Activated CD8-positive, alpha-beta T cell treated with anti-CD3 and anti-CD28 coated beads for 36 hours (primary cell): ENCODE measurements around the gene GRAMD1A. TPM values are rescaled to one million over a fixed set of nuclear protein-coding genes. Genes with fewer than 3 reads are reported as not detected.
"Not testable (repeated sequence)": the region's sequence is repeated elsewhere in the genome, so short reads cannot be mapped to it uniquely, and the experiment has no call there.

Experiments used
- ATAC-seq: fragments of 200-7000 bp; cut with Tn5 transposase; one replicate; pipeline ENCODE4 v1.10.0; 2021; ENCODE audit warnings: mild to moderate bottlenecking, moderate library complexity
- CTCF ChIA-PET: fragments of 350-600 bp; sonication (Branson Sonifier 250); formaldehyde crosslinking; loops from one replicate; lab custom pipeline; 2021; ENCODE audit warnings: antibody characterized with exemption; lab: Charles Lee
- POLR2A ChIA-PET: fragments of 350-600 bp; sonication (Branson Sonifier 250); formaldehyde crosslinking; loops from one replicate; lab custom pipeline; 2021; ENCODE audit warnings: antibody characterized with exemption; lab: Charles Lee
- DNase-seq: peaks from one replicate; pipeline ENCODE4 v3.0.0-alpha.2; 2020
- H3K27ac Mint-ChIP-seq: one replicate; pipeline ENCODE4 v1.8.0; 2021; ENCODE audit warnings: mild to moderate bottlenecking, mixed read lengths
- H3K27me3 Mint-ChIP-seq: one replicate; pipeline ENCODE4 v1.8.0; 2021; ENCODE audit warnings: mixed read lengths
- H3K36me3 Mint-ChIP-seq: one replicate; pipeline ENCODE4 v1.8.0; 2021; ENCODE audit warnings: low read depth, mixed read lengths
- H3K4me1 Mint-ChIP-seq: one replicate; pipeline ENCODE4 v1.8.0; 2021; ENCODE audit warnings: low read depth, mixed read lengths
- H3K4me3 Mint-ChIP-seq: one replicate; pipeline ENCODE4 v1.8.0; 2021; ENCODE audit warnings: mild to moderate bottlenecking, moderate library complexity, mixed read lengths
- H3K9me3 Mint-ChIP-seq: one replicate; pipeline ENCODE4 v1.8.0; 2021; ENCODE audit warnings: mixed read lengths
- intact Hi-C: fragments of 100-400 bp; cut with micrococcal nuclease; formaldehyde crosslinking; loops from one replicate; pipeline ENCODE4 v1.10.0; 2022
- total RNA-seq, 2 experiments: library from RNA; stranded (reverse); gene quantifications; one replicate each; pipeline ENCODE4 v1.2.3, GENCODE V29; 2021
- TF ChIP-seq, protein P1 (sequence below): fragments of 200-600 bp; IDR thresholded peaks from one replicate; pipeline ENCODE4 v1.8.0; 2022; ENCODE audit warnings: antibody characterized with exemption, mild to moderate bottlenecking

Gene GRAMD1A
- total RNA-seq, 2 experiments from 2014 or later: 128 to 134 TPM

DNA sequence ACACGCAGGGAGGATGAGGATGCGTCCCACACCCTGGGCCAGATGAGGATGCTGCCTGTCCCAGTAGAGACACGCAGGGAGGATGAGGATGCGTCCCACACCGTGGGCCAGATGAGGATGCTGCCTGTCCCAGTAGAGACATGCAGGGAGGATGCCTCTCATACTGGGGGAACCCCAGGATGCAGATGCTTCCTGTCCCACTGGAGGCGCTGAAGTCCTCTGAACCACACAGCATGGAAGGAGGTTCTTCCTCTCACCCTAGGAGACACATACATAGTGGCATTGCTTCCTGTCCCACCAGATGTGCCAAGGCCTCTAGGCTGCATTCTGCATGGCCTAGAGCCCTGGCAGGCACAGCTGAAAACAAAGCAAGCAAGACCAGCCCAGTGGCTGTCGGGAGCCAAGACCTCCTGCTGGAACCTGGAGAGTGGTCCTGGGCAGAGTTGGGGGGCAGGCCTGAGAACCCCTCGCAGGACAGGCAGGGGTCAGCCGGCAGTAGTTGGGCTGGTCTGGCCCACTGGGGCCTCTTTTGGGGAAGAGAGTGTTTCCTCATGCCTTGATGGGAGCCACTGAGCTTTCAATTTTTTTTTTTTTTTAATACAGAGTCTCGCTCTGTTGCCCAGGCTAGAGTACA lies 45.7 kb downstream of the GRAMD1A start:
- Mint-ChIP-seq H3K9me3 (no peaks in the 10 kb centered on the region), H3K27me3 (peaks cover 3% of the 10 kb centered on the region), H3K27ac (no peak overlapping the region), H3K4me3 (no peak overlapping the region), H3K4me1 (peaks cover 6% of the 10 kb centered on the region), H3K36me3 (no peaks in the 10 kb centered on the region)
- intact Hi-C loops: no loop called here
- ChIA-PET CTCF (interaction anchor here (0.7 to 2.7 kb wide), 17 partner anchors 9 to 191 kb away, joined by 3 to 40 read pairs (median 4); partner anchors contain the start of gene LGI4), POLR2A (interaction anchor here (1.3 kb wide), 1 partner anchor 7 kb away, joined by 3 read pairs; no protein-coding TSS in a partner anchor)
- DNase-seq: peak; percentile 70
- ATAC-seq: peak; percentile 95
- TF ChIP-seq, protein P1, sequence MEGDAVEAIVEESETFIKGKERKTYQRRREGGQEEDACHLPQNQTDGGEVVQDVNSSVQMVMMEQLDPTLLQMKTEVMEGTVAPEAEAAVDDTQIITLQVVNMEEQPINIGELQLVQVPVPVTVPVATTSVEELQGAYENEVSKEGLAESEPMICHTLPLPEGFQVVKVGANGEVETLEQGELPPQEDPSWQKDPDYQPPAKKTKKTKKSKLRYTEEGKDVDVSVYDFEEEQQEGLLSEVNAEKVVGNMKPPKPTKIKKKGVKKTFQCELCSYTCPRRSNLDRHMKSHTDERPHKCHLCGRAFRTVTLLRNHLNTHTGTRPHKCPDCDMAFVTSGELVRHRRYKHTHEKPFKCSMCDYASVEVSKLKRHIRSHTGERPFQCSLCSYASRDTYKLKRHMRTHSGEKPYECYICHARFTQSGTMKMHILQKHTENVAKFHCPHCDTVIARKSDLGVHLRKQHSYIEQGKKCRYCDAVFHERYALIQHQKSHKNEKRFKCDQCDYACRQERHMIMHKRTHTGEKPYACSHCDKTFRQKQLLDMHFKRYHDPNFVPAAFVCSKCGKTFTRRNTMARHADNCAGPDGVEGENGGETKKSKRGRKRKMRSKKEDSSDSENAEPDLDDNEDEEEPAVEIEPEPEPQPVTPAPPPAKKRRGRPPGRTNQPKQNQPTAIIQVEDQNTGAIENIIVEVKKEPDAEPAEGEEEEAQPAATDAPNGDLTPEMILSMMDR: peak; percentile 49

DNA sequence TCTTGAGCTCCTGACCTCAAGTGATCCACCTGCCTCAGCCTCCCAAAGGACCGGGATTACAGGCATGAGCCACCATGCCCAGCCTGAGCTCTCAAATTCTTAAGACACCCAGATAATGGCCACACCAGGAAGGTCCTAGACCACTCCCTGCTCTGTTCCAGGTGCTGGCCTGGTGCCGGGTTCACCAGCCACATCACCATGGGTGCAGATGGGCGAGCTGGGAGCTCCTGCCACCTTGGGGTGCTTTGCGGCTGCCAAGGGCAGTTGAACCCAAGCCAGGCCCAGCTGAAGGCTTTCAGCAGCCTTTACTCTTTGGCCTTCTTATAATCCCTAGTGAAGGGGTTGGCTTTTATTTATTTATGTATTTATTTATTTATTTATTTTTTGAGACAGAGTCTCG lies 46.3 kb downstream of the GRAMD1A start:
- Mint-ChIP-seq H3K4me1 (peaks cover 2% of the 10 kb centered on the region), H3K9me3 (no peaks in the 10 kb centered on the region), H3K36me3 (no peaks in the 10 kb centered on the region), H3K27me3 (peaks cover 3% of the 10 kb centered on the region), H3K4me3 (no peak overlapping the region), H3K27ac (no peak overlapping the region)
- ChIA-PET POLR2A (interaction anchor here (1.3 kb wide), 1 partner anchor 8 kb away, joined by 3 read pairs; no protein-coding TSS in a partner anchor), CTCF (interaction anchor here (0.7 to 2.7 kb wide), 15 partner anchors 8 to 191 kb away, joined by 3 to 15 read pairs (median 4); partner anchors contain the start of gene LGI4)
- ATAC-seq (no peak), DNase-seq (no peak)
- intact Hi-C loops: no loop called here
- TF ChIP-seq, protein P1: no peak

DNA sequence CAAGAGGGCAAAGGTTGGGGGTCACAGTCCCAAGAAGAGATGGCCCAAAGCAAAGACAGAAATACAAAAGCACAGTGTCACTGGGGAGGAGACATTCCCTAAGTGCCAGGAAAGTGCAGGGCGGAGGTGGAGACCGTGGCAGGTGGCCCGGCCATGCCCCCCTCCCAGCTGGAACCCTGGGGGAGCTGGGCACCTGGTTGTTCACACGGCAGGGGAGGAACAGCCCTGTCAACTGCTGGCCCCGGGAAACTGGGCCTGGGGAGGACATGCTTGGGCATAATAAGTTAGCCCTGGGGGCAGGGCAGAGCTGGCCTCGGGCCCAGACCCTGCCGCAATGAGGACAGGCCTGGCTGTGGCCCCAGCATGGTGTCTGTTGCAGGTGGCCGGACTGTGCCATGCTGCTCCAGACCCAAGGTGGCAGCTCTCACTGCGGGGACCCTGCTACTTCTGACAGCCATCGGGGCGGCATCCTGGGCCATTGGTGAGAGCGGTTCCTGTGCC lies 48.8 kb downstream of the GRAMD1A start:
- no peak for DNase-seq
- no peak for ATAC-seq
- Mint-ChIP-seq H3K4me3 (no peak overlapping the region), H3K27ac (no peak overlapping the region), H3K27me3 (peaks cover 3% of the 10 kb centered on the region), H3K4me1 (peaks cover 2% of the 10 kb centered on the region), H3K9me3 (no peaks in the 10 kb centered on the region), H3K36me3 (no peaks in the 10 kb centered on the region)
- intact Hi-C loops: no loop called here
- ChIA-PET CTCF (interaction anchor here (1.9 to 4.4 kb wide), 2 partner anchors 11 to 18 kb away, joined by 8 to 17 read pairs; no protein-coding TSS in a partner anchor), POLR2A (interaction anchor here (0.7 to 1.0 kb wide), 3 partner anchors 10 to 42 kb away, joined by 3 read pairs; no protein-coding TSS in a partner anchor)
- TF ChIP-seq, protein P1: no peak

DNA sequence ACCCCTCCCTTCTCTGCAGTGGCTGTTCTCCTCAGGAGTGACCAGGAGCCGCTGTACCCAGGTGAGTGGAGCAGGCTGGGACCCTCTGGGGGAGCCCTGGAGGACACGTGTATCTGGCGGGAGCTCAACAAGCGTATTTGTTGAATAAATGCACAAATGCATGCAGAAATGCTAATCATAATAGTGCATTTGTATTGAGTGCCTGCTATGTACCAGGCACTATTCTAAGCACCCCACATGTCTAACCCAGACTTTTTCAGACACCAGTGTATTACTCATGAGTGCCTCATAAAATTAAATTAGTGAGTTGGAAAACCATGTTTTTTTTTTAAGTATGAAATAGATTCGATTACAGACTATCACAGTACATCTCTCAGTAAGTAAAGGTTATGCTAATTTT lies 49.3 kb downstream of the GRAMD1A start:
- Mint-ChIP-seq H3K4me3 (no peak overlapping the region), H3K4me1 (peaks cover 2% of the 10 kb centered on the region), H3K27me3 (peaks cover 2% of the 10 kb centered on the region), H3K27ac (no peak overlapping the region), H3K36me3 (no peaks in the 10 kb centered on the region), H3K9me3 (no peaks in the 10 kb centered on the region)
- POLR2A ChIA-PET: interaction anchor here (0.9 kb wide), 1 partner anchor 17 kb away, joined by 3 read pairs; no protein-coding TSS in a partner anchor
- intact Hi-C loops: no loop called here
- no peak for ATAC-seq
- TF ChIP-seq, protein P1: no peak
- CTCF ChIA-PET: interaction anchor here (1.9 to 4.4 kb wide), 2 partner anchors 12 to 18 kb away, joined by 8 to 17 read pairs; no protein-coding TSS in a partner anchor
- DNase-seq: no peak

DNA sequence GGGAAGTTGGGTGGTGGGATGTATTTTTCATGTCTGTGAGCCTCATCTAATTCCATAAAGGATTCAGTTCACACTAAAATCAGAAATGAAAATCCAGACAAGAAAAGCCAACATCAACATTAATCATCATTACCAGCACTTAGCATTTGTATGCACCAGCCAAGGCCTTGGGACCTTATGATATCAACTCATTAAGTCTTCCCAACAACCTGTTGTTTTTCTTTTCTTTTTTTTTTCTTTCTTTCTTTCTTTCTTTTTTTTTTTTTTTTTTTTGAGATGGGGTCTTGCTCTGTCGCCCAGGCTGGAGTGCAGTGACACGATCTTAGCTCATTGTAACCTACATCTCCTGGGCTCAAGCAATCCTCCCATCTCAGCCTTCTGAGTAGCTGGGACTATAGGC lies 50.5 kb downstream of the GRAMD1A start:
- H3K4me3 Mint-ChIP-seq, H3K36me3 Mint-ChIP-seq, H3K9me3 Mint-ChIP-seq, ATAC-seq, H3K27me3 Mint-ChIP-seq, H3K4me1 Mint-ChIP-seq, H3K27ac Mint-ChIP-seq, intact Hi-C loops, POLR2A ChIA-PET, DNase-seq: not testable (repeated sequence)
- CTCF ChIA-PET: interaction anchor here (4.4 kb wide), 1 partner anchor 16 kb away, joined by 17 read pairs; no protein-coding TSS in a partner anchor

DNA sequence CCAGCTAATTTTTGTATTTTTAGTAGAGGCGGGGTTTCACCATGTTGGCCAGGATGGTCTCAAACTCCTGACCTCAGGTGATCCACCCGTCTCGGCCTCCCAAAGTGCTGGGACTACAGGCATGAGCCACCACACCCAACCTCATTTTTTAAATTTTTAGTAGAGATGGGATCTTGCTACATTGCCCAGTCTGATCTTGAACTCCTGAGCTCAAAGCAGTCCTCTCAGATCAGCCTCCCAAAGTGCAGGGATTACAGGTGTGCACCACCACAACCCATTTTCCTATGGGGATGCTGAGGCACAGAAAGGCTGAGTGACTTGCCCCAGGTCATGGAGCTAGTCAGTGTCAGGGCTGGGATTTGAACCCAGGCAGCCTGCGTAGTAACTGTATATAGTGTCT lies 51.1 kb downstream of the GRAMD1A start:
- CTCF ChIA-PET: interaction anchor here (4.4 kb wide), 1 partner anchor 16 kb away, joined by 17 read pairs; no protein-coding TSS in a partner anchor
- intact Hi-C loops, H3K27ac Mint-ChIP-seq, POLR2A ChIA-PET, H3K9me3 Mint-ChIP-seq, H3K4me1 Mint-ChIP-seq, H3K4me3 Mint-ChIP-seq, H3K27me3 Mint-ChIP-seq, ATAC-seq, DNase-seq, H3K36me3 Mint-ChIP-seq: not testable (repeated sequence)
